ENCODE data around the gene LTB.

LTB gene

GRCh38 chr6:31534521-31535040 is 47.6 kb downstream of the LTB start:
- DNase-seq (ENCODE audit: extremely low spot score): no peak
- TF ChIP-seq ZNF384 (IDR thresholded peaks at IDR 0.05) (no peak), ARNT (IDR thresholded peaks at IDR 0.05) (no peak), TARDBP (IDR thresholded peaks at IDR 0.05) (no peak), HDGF (IDR thresholded peaks at IDR 0.05; ENCODE audit: borderline replicate concordance) (no peak), PKNOX1 (IDR thresholded peaks at IDR 0.05) (no peak), SP1 (IDR thresholded peaks at IDR 0.05) (no peak), SUZ12 (IDR thresholded peaks at IDR 0.05) (no peak)
- POLR2A ChIA-PET: no interaction called here
- CTCF ChIA-PET: no interaction called here

GRCh38 chr6:31534011-31534410 is 48.2 kb downstream of the LTB start:
- CTCF ChIA-PET: no interaction called here
- POLR2A ChIA-PET: no interaction called here
- no peak for DNase-seq (ENCODE audit: extremely low spot score)
- no peak for TF ChIP-seq ZNF384 (IDR thresholded peaks at IDR 0.05)
- TF ChIP-seq BHLHE40 (IDR thresholded peaks at IDR 0.05; ENCODE audit: borderline replicate concordance): no peak
- TF ChIP-seq SP1 (IDR thresholded peaks at IDR 0.05): no peak
- TF ChIP-seq TARDBP (IDR thresholded peaks at IDR 0.05): no peak
- TF ChIP-seq CTBP1 (IDR thresholded peaks at IDR 0.05; ENCODE audit: borderline replicate concordance): no peak

- DNase-seq (ENCODE audit: extremely low spot score): no peak
- TF ChIP-seq CTBP1 (IDR thresholded peaks at IDR 0.05; ENCODE audit: borderline replicate concordance) (no peak), FOXA1 (IDR thresholded peaks at IDR 0.05) (no peak), HDGF (IDR thresholded peaks at IDR 0.05; ENCODE audit: borderline replicate concordance) (no peak), PKNOX1 (IDR thresholded peaks at IDR 0.05) (no peak)
- CTCF ChIA-PET: no interaction called here
- POLR2A ChIA-PET: no interaction called here
Measured at GRCh38 chr6:31533455-31533841, 48.8 kb downstream of the LTB start.

- no peak for DNase-seq (ENCODE audit: extremely low spot score)
- TF ChIP-seq SUZ12 (IDR thresholded peaks at IDR 0.05) (no peak), TARDBP (IDR thresholded peaks at IDR 0.05) (no peak), HDGF (IDR thresholded peaks at IDR 0.05; ENCODE audit: borderline replicate concordance) (no peak), LEF1 (IDR thresholded peaks at IDR 0.05; ENCODE audit: borderline replicate concordance) (no peak), FOXA1 (IDR thresholded peaks at IDR 0.05) (no peak), ZNF384 (IDR thresholded peaks at IDR 0.05) (no peak), ELF4 (IDR thresholded peaks at IDR 0.05) (no peak), NFRKB (IDR thresholded peaks at IDR 0.05) (no peak), SP1 (IDR thresholded peaks at IDR 0.05) (no peak)
- POLR2A ChIA-PET: interaction anchor here (1.0 to 8.4 kb wide), 4 partner anchors 8 to 38 kb away, joined by 3 to 114 read pairs (median 7); partner anchors contain the start of gene DDX39B
- CTCF ChIA-PET: interaction anchor here (0.6 kb wide), 2 partner anchors 9 to 291 kb away, joined by 3 read pairs; partner anchors contain the start of gene DDX39B
Measured at GRCh38 chr6:31532644-31533454, 49.4 kb downstream of the LTB start.

GRCh38 chr6:31531771-31532643 is 50.2 kb downstream of the LTB start:
- POLR2A ChIA-PET: interaction anchor here (1.0 to 8.4 kb wide), 5 partner anchors 8 to 37 kb away, joined by 3 to 114 read pairs (median 3); partner anchors contain the start of gene DDX39B
- TF ChIP-seq FOXK2 (IDR thresholded peaks at IDR 0.05): no peak
- TF ChIP-seq L3MBTL2 (conservative IDR thresholded peaks at IDR 0.05): no peak
- no peak for TF ChIP-seq BHLHE40 (IDR thresholded peaks at IDR 0.05; ENCODE audit: borderline replicate concordance)
- no peak for TF ChIP-seq ARNT (IDR thresholded peaks at IDR 0.05)
- TF ChIP-seq SUZ12 (IDR thresholded peaks at IDR 0.05): no peak
- TF ChIP-seq LEF1 (IDR thresholded peaks at IDR 0.05; ENCODE audit: borderline replicate concordance): no peak
- no peak for TF ChIP-seq FOXA1 (IDR thresholded peaks at IDR 0.05)

GRCh38 chr6:31531162-31531561 is 51.1 kb downstream of the LTB start:
- TF ChIP-seq LEF1 (IDR thresholded peaks at IDR 0.05; ENCODE audit: borderline replicate concordance) (no peak), SUZ12 (IDR thresholded peaks at IDR 0.05) (no peak), ZNF384 (IDR thresholded peaks at IDR 0.05) (no peak), SP1 (IDR thresholded peaks at IDR 0.05) (no peak), NFRKB (IDR thresholded peaks at IDR 0.05) (no peak), TARDBP (IDR thresholded peaks at IDR 0.05) (no peak), ARNT (IDR thresholded peaks at IDR 0.05) (no peak), PKNOX1 (IDR thresholded peaks at IDR 0.05) (no peak), FOXA1 (IDR thresholded peaks at IDR 0.05) (no peak), FOXK2 (IDR thresholded peaks at IDR 0.05) (no peak), ELF4 (IDR thresholded peaks at IDR 0.05) (no peak), FOXM1 (IDR thresholded peaks at IDR 0.05; ENCODE audit: borderline replicate concordance) (no peak)
- ChIA-PET POLR2A (interaction anchor here (1.0 to 8.4 kb wide), 4 partner anchors 10 to 36 kb away, joined by 3 to 114 read pairs (median 7); partner anchors contain the start of gene DDX39B), CTCF (interaction anchor here (0.6 kb wide), 1 partner anchor 15 kb away, joined by 3 read pairs; the partner anchor contains the start of gene ATP6V1G2)
- no peak for DNase-seq (ENCODE audit: extremely low spot score)

More at GRCh38 chr6:31531771-31532643, 50.2 kb downstream of the LTB start:
- CTCF ChIA-PET: interaction anchor here (0.6 to 0.7 kb wide), 4 partner anchors 9 to 292 kb away, joined by 3 read pairs; partner anchors contain the start of genes ATP6V1G2 and DDX39B
- no peak for DNase-seq (ENCODE audit: extremely low spot score)
